ENCODE data around the gene ADCY4.

The ADCY4 gene

DNA sequence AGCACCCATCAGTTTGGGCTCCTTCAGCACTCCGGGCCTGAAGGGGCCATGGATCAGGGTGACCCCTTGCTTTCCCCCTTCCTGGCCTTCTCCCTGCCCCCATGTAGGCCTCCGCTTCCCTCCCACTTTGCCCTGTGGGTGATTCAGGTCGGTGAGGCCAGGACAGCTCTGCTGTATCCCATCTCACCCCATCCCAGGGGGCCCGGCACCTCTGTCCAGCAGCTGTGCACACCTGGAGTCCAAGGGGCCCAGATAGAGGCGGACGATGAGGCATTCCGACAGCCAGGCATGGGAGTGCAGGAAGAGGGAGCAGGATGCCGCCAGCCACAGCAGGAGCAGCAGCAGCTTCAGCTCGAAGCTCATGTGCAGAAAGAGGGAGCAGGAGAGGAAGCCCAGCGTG lies 12.2 kb downstream of the ADCY4 start:
- no peak for TF ChIP-seq CTCF (IDR thresholded peaks at IDR 0.05; ENCODE audit: low read depth, low read length)
- DNase-seq (ENCODE audit: extremely low read depth, low read depth), result no peak

DNA sequence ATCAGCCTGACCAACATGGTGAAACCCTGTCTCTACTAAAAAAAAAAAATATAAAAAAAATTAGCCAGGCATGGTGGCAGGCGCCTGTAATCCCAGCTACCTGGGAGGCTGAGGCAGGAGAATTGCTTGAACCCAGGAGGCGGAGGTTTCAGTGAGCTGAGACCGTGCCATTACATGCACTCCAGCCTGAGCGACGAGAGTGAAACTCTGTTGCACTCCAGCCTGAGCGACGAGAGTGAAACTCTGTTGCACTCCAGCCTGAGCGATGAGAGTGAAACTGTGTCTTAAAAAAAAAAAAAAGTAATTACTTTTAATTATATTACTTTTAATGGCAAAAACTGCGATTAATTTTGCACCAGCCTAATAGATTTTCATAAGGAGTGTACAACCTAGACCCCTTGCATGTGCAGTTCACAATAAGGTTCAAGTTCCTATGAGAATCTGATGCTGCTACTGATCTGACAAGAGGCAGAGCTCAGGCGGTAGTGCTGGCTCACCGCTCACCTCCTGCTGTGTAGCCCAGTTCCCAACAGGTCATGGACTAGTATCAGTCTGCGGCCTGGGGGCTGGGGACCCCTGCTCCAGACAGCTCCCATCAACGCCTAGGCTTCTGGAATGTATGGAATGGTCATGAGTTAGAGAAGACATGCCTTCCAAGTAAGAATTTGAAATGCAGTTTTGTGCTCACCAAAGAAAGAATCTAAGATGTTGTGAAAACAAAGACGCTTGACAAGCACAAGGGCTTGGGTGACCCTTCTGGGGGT lies 13.5 kb downstream of the ADCY4 start:
- no peak for TF ChIP-seq CTCF (IDR thresholded peaks at IDR 0.05; ENCODE audit: low read depth, low read length)
- DNase-seq (ENCODE audit: extremely low read depth, low read depth), result no peak

- TF ChIP-seq CTCF (IDR thresholded peaks at IDR 0.05; ENCODE audit: low read depth, low read length), result no peak
- DNase-seq (ENCODE audit: extremely low read depth, low read depth), result no peak
Observed at GRCh38 chr14:24317141-24317928, 17.5 kb downstream of the ADCY4 start.

DNA sequence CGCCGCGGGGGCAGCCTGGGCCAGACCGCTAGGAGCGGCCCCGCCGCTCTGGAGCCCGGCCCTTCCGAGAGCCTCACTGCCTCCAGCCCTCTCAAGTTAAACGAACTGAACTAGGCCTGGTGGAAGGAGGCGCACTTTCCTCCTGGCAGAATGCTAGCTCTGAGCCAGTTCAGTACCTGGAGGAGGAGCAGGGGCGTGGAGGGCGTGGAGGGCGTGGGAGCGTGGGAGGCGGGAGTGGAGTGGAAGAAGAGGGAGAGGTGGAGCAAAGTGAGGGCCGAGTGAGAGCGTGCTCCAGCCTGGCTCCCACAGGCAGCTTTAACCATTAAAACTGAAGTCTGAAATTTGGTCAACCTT lies 18.3 kb downstream of the ADCY4 start:
- no peak for TF ChIP-seq CTCF (IDR thresholded peaks at IDR 0.05; ENCODE audit: low read depth, low read length)
- DNase-seq (ENCODE audit: extremely low read depth, low read depth), result no peak

DNA sequence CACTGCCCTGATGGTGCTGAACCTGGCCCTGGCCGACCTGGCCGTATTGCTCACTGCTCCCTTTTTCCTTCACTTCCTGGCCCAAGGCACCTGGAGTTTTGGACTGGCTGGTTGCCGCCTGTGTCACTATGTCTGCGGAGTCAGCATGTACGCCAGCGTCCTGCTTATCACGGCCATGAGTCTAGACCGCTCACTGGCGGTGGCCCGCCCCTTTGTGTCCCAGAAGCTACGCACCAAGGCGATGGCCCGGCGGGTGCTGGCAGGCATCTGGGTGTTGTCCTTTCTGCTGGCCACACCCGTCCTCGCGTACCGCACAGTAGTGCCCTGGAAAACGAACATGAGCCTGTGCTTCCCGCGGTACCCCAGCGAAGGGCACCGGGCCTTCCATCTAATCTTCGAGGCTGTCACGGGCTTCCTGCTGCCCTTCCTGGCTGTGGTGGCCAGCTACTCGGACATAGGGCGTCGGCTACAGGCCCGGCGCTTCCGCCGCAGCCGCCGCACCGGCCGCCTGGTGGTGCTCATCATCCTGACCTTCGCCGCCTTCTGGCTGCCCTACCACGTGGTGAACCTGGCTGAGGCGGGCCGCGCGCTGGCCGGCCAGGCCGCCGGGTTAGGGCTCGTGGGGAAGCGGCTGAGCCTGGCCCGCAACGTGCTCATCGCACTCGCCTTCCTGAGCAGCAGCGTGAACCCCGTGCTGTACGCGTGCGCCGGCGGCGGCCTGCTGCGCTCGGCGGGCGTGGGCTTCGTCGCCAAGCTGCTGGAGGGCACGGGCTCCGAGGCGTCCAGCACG lies 18.9 kb downstream of the ADCY4 start:
- no peak for DNase-seq (ENCODE audit: extremely low read depth, low read depth)
- no peak for TF ChIP-seq CTCF (IDR thresholded peaks at IDR 0.05; ENCODE audit: low read depth, low read length)

- DNase-seq (ENCODE audit: extremely low read depth, low read depth), result no peak
- no peak for TF ChIP-seq CTCF (IDR thresholded peaks at IDR 0.05; ENCODE audit: low read depth, low read length)
Observed at GRCh38 chr14:24315243-24315806, 19.5 kb downstream of the ADCY4 start.
